Lung (tissue), 12 donors: ENCODE measurements around the gene APOBEC3C. TPM values are rescaled to one million over a fixed set of nuclear protein-coding genes. Genes with fewer than 3 reads are reported as not detected.
A peak's percentile ranks its signal among the peaks of the same experiment; 100 is the strongest.

Experiments used
- ATAC-seq: fragments of 200-7000 bp; cut with Tn5 transposase; one replicate; pipeline ENCODE4 v1.9.1; 2020; ENCODE audit warnings: moderate number of reproducible peaks; ENCODE audit not compliant: insufficient read depth, low FRiP score
- DNase-seq, 3 donors: peaks; one replicate each; pipeline ENCODE4 v3.0.0-alpha.2; 2013 to 2017
- H3K27ac ChIP-seq, 2 donors: one replicate each; pipeline ENCODE4 v1.5.1; 2013; ENCODE audit warnings: mild to moderate bottlenecking in 2 of 2, moderate library complexity in 2 of 2, control low read depth in 1 of 2, inconsistent platforms in 1 of 2, low read depth in 1 of 2, low read length in 1 of 2
- H3K27me3 ChIP-seq, 3 donors: one replicate each; pipeline ENCODE4 v1.5.1; 2013; ENCODE audit warnings: low read length in 2 of 3; ENCODE audit not compliant: control insufficient read depth in 3 of 3, insufficient read depth in 3 of 3
- H3K36me3 ChIP-seq, 4 donors: one replicate each; pipeline ENCODE4 v1.5.1; 2013; ENCODE audit warnings: low read length in 4 of 4, mild to moderate bottlenecking in 1 of 4, moderate library complexity in 1 of 4; ENCODE audit not compliant: control insufficient read depth in 4 of 4, insufficient read depth in 4 of 4
- H3K4me1 ChIP-seq, 5 donors: one replicate each; pipeline ENCODE4 v1.5.1; 2013; ENCODE audit warnings: low read length in 5 of 5, mild to moderate bottlenecking in 2 of 5, moderate library complexity in 1 of 5; ENCODE audit not compliant: control insufficient read depth in 5 of 5, insufficient read depth in 5 of 5
- H3K4me3 ChIP-seq: one replicate; pipeline ENCODE4 v1.5.1; 2013; ENCODE audit warnings: mild to moderate bottlenecking, control low read depth, moderate library complexity
- H3K9ac ChIP-seq, 2 donors: one replicate each; pipeline ENCODE4 v1.5.1; 2013; ENCODE audit warnings: low read length in 2 of 2, control low read depth in 1 of 2; ENCODE audit not compliant: insufficient read depth in 1 of 2
- H3K9me3 ChIP-seq, 4 donors: one replicate each; pipeline ENCODE4 v1.5.1; 2013; ENCODE audit warnings: low read length in 3 of 4, mild to moderate bottlenecking in 1 of 4, moderate library complexity in 1 of 4; ENCODE audit not compliant: control insufficient read depth in 4 of 4, insufficient read depth in 3 of 4
- CTCF ChIP-seq: IDR thresholded peaks from 2 replicates; pipeline ENCODE4 v1.5.1; 2012; ENCODE audit warnings: mild to moderate bottlenecking; ENCODE audit errors: control extremely low read depth, extremely low read depth
- WGBS, 2 donors: extraction: QIAGEN DNeasy Blood & Tissue Kit; methylation state at CpG; one replicate each; pipeline ENCODE4 v1.1.7; 2013; 5-methylcytosine and 5-hydroxymethylcytosine counted together
- polyA plus RNA-seq, 2 donors: library from polyadenylated mRNA; stranded (reverse); fragments of 200-250 nt; gene quantifications; one replicate each; pipeline ENCODE4 v1.2.1, GENCODE V29; 2013
- total RNA-seq, 2 donors: library from RNA; depleted of rRNA in 1 of 2; stranded (reverse); fragments of >200 nt in 1 of 2; gene quantifications; one replicate each; pipeline ENCODE4 v1.2.1, GENCODE V29; 2014 to 2021
- donor health status: control.
- donor health status: control.
- donor health status: Bipolar disorder and iron deficiency.
- donor health status: healthy.
- donor health status: DM: yes; HTN: yes; CAD: no.

APOBEC3C gene
- total and polyA plus RNA-seq, 4 donors = 11.1 to 21.7 (median 13.6) TPM

GRCh38 chr22:38965614-38966379 lies 48.3 kb upstream of the APOBEC3C start:
- WGBS, 2 donors = 78 to 86% methylated on average over 14 of the region's 14 CpGs
- H3K9ac ChIP-seq = no peak overlapping the region

GRCh38 chr22:38966380-38966702 lies 47.7 kb upstream of the APOBEC3C start:
- Histone ChIP-seq H3K36me3 (no peaks in the 10 kb centered on the region), H3K4me1 (peaks cover 0 to 3% (median 0%) of the 10 kb centered on the region in 5 donors), H3K9ac (no peak overlapping the region), H3K9me3 (no peaks in the 10 kb centered on the region), H3K4me3 (no peak overlapping the region), H3K27me3 (no peaks in the 10 kb centered on the region), H3K27ac (no peak overlapping the region)
- DNase-seq (no peak), ATAC-seq (no peak)
- 44 to 63% methylated on average over 5 of the region's 5 CpGs for WGBS, 2 donors
- no peak for TF ChIP-seq CTCF

More at GRCh38 chr22:38965614-38966379, 48.3 kb upstream of the APOBEC3C start:
- no peak overlapping the region for H3K4me3 ChIP-seq
- peaks cover 0 to 3% (median 0%) of the 10 kb centered on the region in 5 donors for H3K4me1 ChIP-seq
- no peak for TF ChIP-seq CTCF
- no peaks in the 10 kb centered on the region for H3K36me3 ChIP-seq
- ATAC-seq (peak; percentile 6), DNase-seq (no peak)
- H3K27me3 ChIP-seq = no peaks in the 10 kb centered on the region
- H3K27ac ChIP-seq = no peak overlapping the region
- H3K9me3 ChIP-seq = no peaks in the 10 kb centered on the region

- H3K9me3 ChIP-seq = no peaks in the 10 kb centered on the region
- H3K4me1 ChIP-seq = peaks cover 0 to 3% (median 0%) of the 10 kb centered on the region in 5 donors
- H3K36me3 ChIP-seq = no peaks in the 10 kb centered on the region
- WGBS, 2 donors = 90 to 94% methylated on average over 7 of the region's 7 CpGs
- H3K9ac ChIP-seq = no peak overlapping the region
- no peak for TF ChIP-seq CTCF
- H3K27me3 ChIP-seq = no peaks in the 10 kb centered on the region
- DNase-seq (no peak), ATAC-seq (no peak)
- no peak overlapping the region for H3K4me3 ChIP-seq
- H3K27ac ChIP-seq = no peak overlapping the region
These were observed 47.1 kb upstream of the APOBEC3C start for GRCh38 chr22:38966942-38967341.
